GM19238 (cell line): Measurements from ENCODE around the gene RNF217.

Source experiments
- DNase-seq: peaks from one replicate; pipeline ENCODE4 v3.0.0; 2011; ENCODE audit warnings: low spot score; ENCODE audit not compliant: insufficient read length

RNF217 gene

GRCh38 chr6:124987999-124988591 lies 25.9 kb downstream of the RNF217 start:
- DNase-seq, result no peak

- no peak for DNase-seq
These were observed 27.1 kb downstream of the RNF217 start for GRCh38 chr6:124989136-124989983.

GRCh38 chr6:124990988-124991387 lies 28.8 kb downstream of the RNF217 start:
- DNase-seq, result no peak

GRCh38 chr6:124991764-124992295 lies 29.6 kb downstream of the RNF217 start:
- no peak for DNase-seq

- DNase-seq, result no peak
These were observed 31.1 kb downstream of the RNF217 start for GRCh38 chr6:124993327-124993726.

GRCh38 chr6:124994648-124995047 lies 32.4 kb downstream of the RNF217 start:
- DNase-seq, result no peak

- no peak for DNase-seq
These were observed 32.9 kb downstream of the RNF217 start for GRCh38 chr6:124995131-124995530.

- DNase-seq, result no peak
These were observed 33.5 kb downstream of the RNF217 start for GRCh38 chr6:124995645-124996325.

- no peak for DNase-seq
These were observed 34.2 kb downstream of the RNF217 start for GRCh38 chr6:124996411-124996810.

- no peak for DNase-seq
These were observed 35.1 kb downstream of the RNF217 start for GRCh38 chr6:124997196-124997875.

- no peak for DNase-seq
These were observed 37.0 kb downstream of the RNF217 start for GRCh38 chr6:124999105-124999764.

GRCh38 chr6:125001684-125002405 lies 39.6 kb downstream of the RNF217 start:
- DNase-seq, result no peak

- DNase-seq, result no peak
These were observed 40.1 kb downstream of the RNF217 start for GRCh38 chr6:125002406-125002741.

- no peak for DNase-seq
These were observed 40.8 kb downstream of the RNF217 start for GRCh38 chr6:125003070-125003469.

- DNase-seq, result no peak
These were observed 42.0 kb downstream of the RNF217 start for GRCh38 chr6:125004198-125004597.

GRCh38 chr6:125004797-125005595 lies 42.8 kb downstream of the RNF217 start:
- no peak for DNase-seq

- no peak for DNase-seq
These were observed 46.0 kb downstream of the RNF217 start for GRCh38 chr6:125008261-125008703.

- DNase-seq, result no peak
These were observed 46.7 kb downstream of the RNF217 start for GRCh38 chr6:125008957-125009356.

GRCh38 chr6:125009578-125009977 lies 47.3 kb downstream of the RNF217 start:
- DNase-seq, result no peak
